IMR-90 (cell line): Measurements from ENCODE around the gene HES7. TPM values are rescaled to one million over a fixed set of nuclear protein-coding genes. Genes with fewer than 3 reads are reported as not detected.

Experiments
- ATAC-seq: fragments of 200-7000 bp; cut with Tn5 transposase; 2 replicates; pipeline ENCODE4 v1.9.1; 2020; ENCODE audit warnings: low read depth, mild to moderate bottlenecking, moderate library complexity
- BruUV-seq: library from RNA; stranded (reverse); fragments of 400-500 nt; replicated peaks from 2 replicates; lab custom pipeline; 2021; lab: Mats Ljungman, UMichigan
- CTCF ChIA-PET: fragments of 300-600 bp; formaldehyde crosslinking; extraction: SDS; loops from one replicate; lab custom pipeline; 2021; ENCODE audit warnings: antibody characterized with exemption; lab: Yijun Ruan, JAX
- POLR2A ChIA-PET: fragments of 300-600 bp; sonication (Branson Sonifier 250); formaldehyde crosslinking; loops from one replicate; lab custom pipeline; 2022; ENCODE audit warnings: antibody characterized with exemption; ENCODE audit not compliant: unreplicated experiment; lab: Charles Lee
- DNase-seq: peaks from one replicate; pipeline ENCODE4 v3.0.0; 2013
- H2AFZ ChIP-seq: replicated peaks from 2 replicates; pipeline ENCODE3; 2013; ENCODE audit warnings: low read length, mild to moderate bottlenecking; ENCODE audit not compliant: poor library complexity
- H2AK5ac ChIP-seq: 2 replicates; pipeline ENCODE4 v1.6.1; 2013; ENCODE audit warnings: low read depth, low read length, inconsistent platforms
- H2AK9ac ChIP-seq: replicated peaks from 2 replicates; pipeline ENCODE3; 2013; ENCODE audit warnings: mild to moderate bottlenecking, low read depth, low read length, moderate library complexity; ENCODE audit not compliant: poor library complexity
- H2BK120ac ChIP-seq: 2 replicates; pipeline ENCODE4 v1.6.1; 2013; ENCODE audit warnings: low read depth, low read length, inconsistent platforms
- H2BK15ac ChIP-seq: 3 replicates; pipeline ENCODE4 v1.6.1; 2013; ENCODE audit warnings: low read depth, low read length, inconsistent platforms
- H2BK20ac ChIP-seq: 2 replicates; pipeline ENCODE4 v1.6.1; 2013; ENCODE audit warnings: low read depth, mild to moderate bottlenecking, inconsistent platforms, low read length, moderate library complexity
- H2BK5ac ChIP-seq: 2 replicates; pipeline ENCODE4 v1.6.1; 2013; ENCODE audit warnings: mild to moderate bottlenecking, low read depth, low read length, inconsistent platforms; ENCODE audit not compliant: poor library complexity, severe bottlenecking
- H3K14ac ChIP-seq: replicated peaks from 2 replicates; pipeline ENCODE4 v1.6.1; 2013; ENCODE audit warnings: low read depth, low read length, inconsistent platforms
- H3K18ac ChIP-seq: 2 replicates; pipeline ENCODE4 v1.6.1; 2013; ENCODE audit warnings: low read depth, low read length, control low read depth
- H3K23ac ChIP-seq: 2 replicates; pipeline ENCODE4 v1.6.1; 2013; ENCODE audit warnings: low read depth, low read length, inconsistent platforms
- H3K27ac ChIP-seq: 2 replicates; pipeline ENCODE4 v1.5.1; 2013; ENCODE audit warnings: mild to moderate bottlenecking, control low read depth, low read length; ENCODE audit not compliant: insufficient read depth
- H3K27me3 ChIP-seq: 2 replicates; pipeline ENCODE4 v1.6.1; 2013; ENCODE audit warnings: low read length; ENCODE audit not compliant: control insufficient read depth, insufficient read depth
- H3K36me3 ChIP-seq: 2 replicates; pipeline ENCODE4 v1.6.1; 2013; ENCODE audit warnings: low read length, mixed read lengths; ENCODE audit not compliant: control insufficient read depth, insufficient read depth
- H3K4ac ChIP-seq: 2 replicates; pipeline ENCODE4 v1.6.1; 2013; ENCODE audit warnings: low read depth, low read length, inconsistent platforms
- H3K4me1 ChIP-seq: 2 replicates; pipeline ENCODE4 v1.6.1; 2013; ENCODE audit warnings: low read length, mixed read lengths; ENCODE audit not compliant: control insufficient read depth, insufficient read depth
- H3K4me2 ChIP-seq: 2 replicates; pipeline ENCODE4 v1.6.1; 2013; ENCODE audit warnings: low read depth, mild to moderate bottlenecking, control low read depth, low read length, moderate library complexity
- H3K4me3 ChIP-seq: 2 replicates; pipeline ENCODE4 v1.5.1; 2013; ENCODE audit warnings: low read depth, mild to moderate bottlenecking, control low read depth, low read length, moderate library complexity; ENCODE audit not compliant: insufficient read depth
- H3K56ac ChIP-seq: 2 replicates; pipeline ENCODE4 v1.6.1; 2013; ENCODE audit warnings: low read length, inconsistent platforms; ENCODE audit not compliant: insufficient read depth; ENCODE audit errors: extremely low read depth
- H3K79me1 ChIP-seq, 2 experiments: 2 replicates each; pipeline ENCODE4 v1.6.1; 2013; ENCODE audit warnings: low read length in 2 of 2, inconsistent platforms in 1 of 2, low read depth in 1 of 2
- H3K9ac ChIP-seq: 2 replicates; pipeline ENCODE4 v1.6.1; 2013; ENCODE audit warnings: low read depth, low read length, control low read depth
- H3K9me1 ChIP-seq: 2 replicates; pipeline ENCODE4 v1.6.1; 2013; ENCODE audit warnings: low read length, inconsistent platforms; ENCODE audit not compliant: insufficient read depth
- H3K9me3 ChIP-seq: 2 replicates; pipeline ENCODE4 v1.6.1; 2013; ENCODE audit warnings: low read length; ENCODE audit not compliant: control insufficient read depth, insufficient read depth
- H4K20me1 ChIP-seq: 2 replicates; pipeline ENCODE4 v1.6.1; 2013; ENCODE audit warnings: low read length, inconsistent platforms; ENCODE audit not compliant: insufficient read depth
- H4K5ac ChIP-seq: 2 replicates; pipeline ENCODE4 v1.6.1; 2013; ENCODE audit warnings: mild to moderate bottlenecking, low read depth, low read length, control low read depth
- H4K8ac ChIP-seq, 2 experiments: 2 replicates each; pipeline ENCODE4 v1.6.1; 2013; ENCODE audit warnings: low read depth in 2 of 2, low read length in 2 of 2, control low read depth in 1 of 2, inconsistent platforms in 1 of 2
- H4K91ac ChIP-seq: 2 replicates; pipeline ENCODE4 v1.6.1; 2013; ENCODE audit warnings: low read depth, low read length, inconsistent platforms; ENCODE audit not compliant: insufficient read depth
- BHLHE40 ChIP-seq: fragments of 150-350 bp; IDR thresholded peaks from 2 replicates; pipeline ENCODE4 v1.6.1; 2016; ENCODE audit warnings: mild to moderate bottlenecking, low read depth, low read length
- CHD1 ChIP-seq: IDR thresholded peaks from 2 replicates; pipeline ENCODE4 v1.6.1; 2012; ENCODE audit warnings: low read depth, low read length, improper control_type of control experiment
- POLR2A ChIP-seq: IDR thresholded peaks from 2 replicates; pipeline ENCODE4 v1.6.1; 2012; ENCODE audit warnings: mild to moderate bottlenecking, low read depth, low read length
- RCOR1 ChIP-seq: IDR thresholded peaks from 2 replicates; pipeline ENCODE4 v1.6.1; 2012; ENCODE audit warnings: mild to moderate bottlenecking, low read length, improper control_type of control experiment; ENCODE audit not compliant: insufficient replicate concordance
- WGBS, 2 experiments: methylation state at CpG; one replicate each; pipeline versions ENCODE4 v1.1.5 to v1.1.7; 2013; ENCODE audit warnings: missing lambda C conversion rate in 2 of 2; ENCODE audit not compliant: insufficient read length in 1 of 2; ENCODE audit errors: extremely low coverage in 2 of 2; 5-methylcytosine and 5-hydroxymethylcytosine counted together
- dilution Hi-C: fragments of 300-500 bp; cut with HindIII; formaldehyde crosslinking; loops from one replicate; pipeline ENCODE4 v1.14.3; 2018; ENCODE audit warnings: low sequenced_read_pairs; ENCODE audit not compliant: unreplicated experiment
- in situ Hi-C: fragments of 300-500 bp; cut with MboI; formaldehyde crosslinking; loops from 3 replicates; pipeline ENCODE4 v1.14.3; 2019; ENCODE audit warnings: low sequenced_read_pairs, inconsistent platforms, mixed read lengths
- intact Hi-C: fragments of 100-400 bp; cut with micrococcal nuclease; formaldehyde crosslinking; loops from 2 replicates; pipeline ENCODE4 v1.10.0; 2022
- polyA plus RNA-seq, 3 experiments: library from polyadenylated mRNA; depleted of rRNA; stranded (reverse); fragments of >200 nt; gene quantifications; 2 replicates each; pipeline ENCODE4 v1.2.3, GENCODE V29; 2012; ENCODE audit warnings: low replicate concordance in 1 of 3
- total RNA-seq: library from RNA; depleted of rRNA; stranded (reverse); fragments of >200 nt; gene quantifications from 2 replicates; pipeline ENCODE4 v1.2.3, GENCODE V29; 2012
- TF ChIP-seq, protein P1 (sequence below): conservative IDR thresholded peaks from 2 replicates; pipeline ENCODE4 v1.5.1; 2012; ENCODE audit warnings: mild to moderate bottlenecking, low read depth, low read length, improper control_type of control experiment

HES7 gene
- total and polyA plus RNA-seq, 2 of the 4 experiments (the other 2 are of a cell fraction) = 0.43 TPM; not detected in 1

DNA sequence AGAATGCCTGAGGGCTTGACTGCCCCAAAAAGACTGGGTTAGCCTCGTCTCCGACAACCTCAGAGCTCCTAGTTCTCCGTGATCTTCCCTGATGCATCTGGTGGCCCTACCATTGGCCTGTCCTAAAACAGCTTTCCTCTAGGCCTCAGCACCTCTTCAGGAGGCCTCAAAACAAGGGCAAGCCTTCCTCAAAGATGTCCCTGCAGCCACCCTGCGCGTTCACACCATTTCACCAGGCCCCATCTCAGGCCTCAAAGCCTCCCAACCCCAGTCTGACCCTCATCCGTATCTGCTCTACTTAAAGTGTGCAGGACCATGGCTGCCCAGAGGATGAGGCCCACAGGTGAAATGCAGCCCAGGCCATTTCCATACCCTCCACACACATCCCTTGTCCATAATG is 13.0 kb downstream of the HES7 start:
- Histone ChIP-seq H3K79me1 (no peaks in the 10 kb centered on the region), H3K23ac (no peak overlapping the region), H3K27ac (no peak overlapping the region), H3K14ac (no peak overlapping the region), H3K36me3 (no peaks in the 10 kb centered on the region), H3K27me3 (peaks cover 73% of the 10 kb centered on the region), H3K4ac (no peak overlapping the region), H3K9me1 (no peaks in the 10 kb centered on the region), H3K9ac (no peak overlapping the region), H2AK9ac (no peak overlapping the region), H2BK5ac (no peak overlapping the region), H2BK20ac (no peak overlapping the region), H4K91ac (no peak overlapping the region), H3K56ac (no peak overlapping the region), H2BK120ac (no peak overlapping the region), H3K4me2 (no peak overlapping the region), H3K18ac (no peak overlapping the region), H4K5ac (no peak overlapping the region), H3K4me1 (peaks cover 2% of the 10 kb centered on the region; the same call in 1 of the 2 replicates), H3K4me3 (no peak overlapping the region), H2AFZ (no peak overlapping the region), H4K20me1 (no peaks in the 10 kb centered on the region), H4K8ac (no peak overlapping the region), H2BK15ac (no peak overlapping the region), H3K9me3 (no peaks in the 10 kb centered on the region), H2AK5ac (no peak overlapping the region)
- DNase-seq (no peak), ATAC-seq (no peak)
- dilution Hi-C loops (loop anchor here (25.0 kb wide), 1 partner anchor 126 kb away; the partner anchor contains the start of genes CTC1 and PFAS), in situ Hi-C loops (no loop called here), intact Hi-C loops (no loop called here)
- no TSS peak for BruUV-seq
- ChIA-PET POLR2A (no interaction called here), CTCF (interaction anchor here (0.5 to 1.4 kb wide), 2 partner anchors 8 to 102 kb away, joined by 3 to 7 read pairs; no protein-coding TSS in a partner anchor)
- WGBS, 2 experiments = 77% methylated on average over 4 of the region's 6 CpGs; no CpG with 5 or more reads in 1 of the 2 experiments
- TF ChIP-seq BHLHE40 (no peak), RCOR1 (no peak), POLR2A (no peak), CHD1 (no peak)
- TF ChIP-seq, protein P1, sequence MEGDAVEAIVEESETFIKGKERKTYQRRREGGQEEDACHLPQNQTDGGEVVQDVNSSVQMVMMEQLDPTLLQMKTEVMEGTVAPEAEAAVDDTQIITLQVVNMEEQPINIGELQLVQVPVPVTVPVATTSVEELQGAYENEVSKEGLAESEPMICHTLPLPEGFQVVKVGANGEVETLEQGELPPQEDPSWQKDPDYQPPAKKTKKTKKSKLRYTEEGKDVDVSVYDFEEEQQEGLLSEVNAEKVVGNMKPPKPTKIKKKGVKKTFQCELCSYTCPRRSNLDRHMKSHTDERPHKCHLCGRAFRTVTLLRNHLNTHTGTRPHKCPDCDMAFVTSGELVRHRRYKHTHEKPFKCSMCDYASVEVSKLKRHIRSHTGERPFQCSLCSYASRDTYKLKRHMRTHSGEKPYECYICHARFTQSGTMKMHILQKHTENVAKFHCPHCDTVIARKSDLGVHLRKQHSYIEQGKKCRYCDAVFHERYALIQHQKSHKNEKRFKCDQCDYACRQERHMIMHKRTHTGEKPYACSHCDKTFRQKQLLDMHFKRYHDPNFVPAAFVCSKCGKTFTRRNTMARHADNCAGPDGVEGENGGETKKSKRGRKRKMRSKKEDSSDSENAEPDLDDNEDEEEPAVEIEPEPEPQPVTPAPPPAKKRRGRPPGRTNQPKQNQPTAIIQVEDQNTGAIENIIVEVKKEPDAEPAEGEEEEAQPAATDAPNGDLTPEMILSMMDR = no peak
